OCI-LY7 (cell line): Measurements from ENCODE around the gene MAST2.

Experiments used
- CTCF ChIP-seq: fragments of 200-600 bp; sonication (generic); conservative IDR thresholded peaks from 2 replicates; pipeline ENCODE4 v1.5.1; 2014; ENCODE audit warnings: mild to moderate bottlenecking, antibody characterized with exemption, low read length, moderate library complexity, mixed read lengths
- EZH2phosphoT487 ChIP-seq: fragments of 200-600 bp; sonication (generic); IDR thresholded peaks from 2 replicates; pipeline ENCODE4 v1.6.1; 2018; ENCODE audit warnings: low read depth, borderline replicate concordance, mild to moderate bottlenecking, mixed run types, antibody characterized with exemption, low read length, moderate library complexity, mixed read lengths

- TF ChIP-seq CTCF (no peak), EZH2phosphoT487 (no peak)
These were observed 257.7 kb downstream of the MAST2 start for GRCh38 chr1:46061146-46061545.
